ENCODE measurements around the gene CYB561A3.

Gene CYB561A3

GRCh38 chr11:61349189-61349751, 12.4 kb downstream of the CYB561A3 start:
- no peak for TF ChIP-seq TAF1 (IDR thresholded peaks at IDR 0.05; ENCODE audit: low read depth)
- TF ChIP-seq MAX (IDR thresholded peaks at IDR 0.05): no peak
- no peak for TF ChIP-seq YY1 (IDR thresholded peaks at IDR 0.05; ENCODE audit: low read depth)
- no peak for TF ChIP-seq REST (IDR thresholded peaks at IDR 0.05; ENCODE audit: low read depth)
- no peak for TF ChIP-seq CEBPB (IDR thresholded peaks at IDR 0.05)
- TF ChIP-seq TEAD4 (IDR thresholded peaks at IDR 0.05): no peak
- no peak for TF ChIP-seq TCF12 (IDR thresholded peaks at IDR 0.05; ENCODE audit: low read depth)

GRCh38 chr11:61347916-61348461, 13.7 kb downstream of the CYB561A3 start:
- TF ChIP-seq ZBTB7A (IDR thresholded peaks at IDR 0.05; ENCODE audit: low read depth) (no peak), TAF1 (IDR thresholded peaks at IDR 0.05; ENCODE audit: low read depth) (no peak), TEAD4 (IDR thresholded peaks at IDR 0.05) (no peak)

GRCh38 chr11:61345954-61346843, 15.5 kb downstream of the CYB561A3 start:
- TF ChIP-seq REST (IDR thresholded peaks at IDR 0.05; ENCODE audit: low read depth) (no peak), TEAD4 (IDR thresholded peaks at IDR 0.05) (no peak), TCF12 (IDR thresholded peaks at IDR 0.05; ENCODE audit: low read depth) (no peak), ZBTB7A (IDR thresholded peaks at IDR 0.05; ENCODE audit: low read depth) (no peak), CEBPB (IDR thresholded peaks at IDR 0.05) (no peak), EP300 (IDR thresholded peaks at IDR 0.05; ENCODE audit: borderline replicate concordance) (no peak), RAD21 (IDR thresholded peaks at IDR 0.05; ENCODE audit: low read depth) (no peak), TAF1 (IDR thresholded peaks at IDR 0.05; ENCODE audit: low read depth) (no peak)

GRCh38 chr11:61345170-61345610, 16.5 kb downstream of the CYB561A3 start:
- TF ChIP-seq TEAD4 (IDR thresholded peaks at IDR 0.05) (no peak), FOXM1 (IDR thresholded peaks at IDR 0.05; ENCODE audit: borderline replicate concordance, low read depth) (no peak), TAF1 (IDR thresholded peaks at IDR 0.05; ENCODE audit: low read depth) (no peak), USF1 (IDR thresholded peaks at IDR 0.05) (no peak), EP300 (IDR thresholded peaks at IDR 0.05; ENCODE audit: borderline replicate concordance) (no peak), NFIC (IDR thresholded peaks at IDR 0.05) (no peak), CEBPB (IDR thresholded peaks at IDR 0.05) (no peak)

- TF ChIP-seq CEBPB (IDR thresholded peaks at IDR 0.05) (no peak), NFIC (IDR thresholded peaks at IDR 0.05) (no peak), TCF12 (IDR thresholded peaks at IDR 0.05; ENCODE audit: low read depth) (no peak), TEAD4 (IDR thresholded peaks at IDR 0.05) (no peak)
These were observed 17.6 kb downstream of the CYB561A3 start for GRCh38 chr11:61343792-61344745.

GRCh38 chr11:61342207-61342803, 19.4 kb downstream of the CYB561A3 start:
- TF ChIP-seq NFIC (IDR thresholded peaks at IDR 0.05) (no peak), TEAD4 (IDR thresholded peaks at IDR 0.05) (no peak), CEBPB (IDR thresholded peaks at IDR 0.05) (no peak), REST (IDR thresholded peaks at IDR 0.05; ENCODE audit: low read depth) (no peak), RAD21 (IDR thresholded peaks at IDR 0.05; ENCODE audit: low read depth) (no peak), YY1 (IDR thresholded peaks at IDR 0.05; ENCODE audit: low read depth) (no peak), TCF12 (IDR thresholded peaks at IDR 0.05; ENCODE audit: low read depth) (no peak), USF1 (IDR thresholded peaks at IDR 0.05) (no peak), ZBTB7A (IDR thresholded peaks at IDR 0.05; ENCODE audit: low read depth) (no peak), FOXM1 (IDR thresholded peaks at IDR 0.05; ENCODE audit: borderline replicate concordance, low read depth) (no peak), MAX (IDR thresholded peaks at IDR 0.05) (no peak), EGR1 (IDR thresholded peaks at IDR 0.05) (no peak), CREB1 (IDR thresholded peaks at IDR 0.05; ENCODE audit: low read depth) (no peak)

All from Ishikawa (cell line).